MG63 (cell line): Measurements from ENCODE around the gene CBX8. TPM values are rescaled to one million over a fixed set of nuclear protein-coding genes. Genes with fewer than 3 reads are reported as not detected.
"Not testable (repeated sequence)": the region's sequence is repeated elsewhere in the genome, so short reads cannot be mapped to it uniquely, and the experiment has no call there.

Experiments used
- DNase-seq: peaks from one replicate; pipeline ENCODE4 v3.0.0-alpha.2; 2020
- H3K27me3 ChIP-seq: fragments of 250-450 bp; sonication (Bioruptor Pico); 2 replicates; pipeline ENCODE4 v1.5.1; 2020; ENCODE audit warnings: mild to moderate bottlenecking, moderate library complexity
- H3K36me3 ChIP-seq: fragments of 250-450 bp; sonication (Bioruptor Pico); 2 replicates; pipeline ENCODE4 v1.5.1; 2020; ENCODE audit warnings: mild to moderate bottlenecking, moderate library complexity
- H3K4me3 ChIP-seq: fragments of 250-450 bp; sonication (Bioruptor Pico); 2 replicates; pipeline ENCODE4 v1.5.1; 2020; ENCODE audit warnings: mild to moderate bottlenecking, moderate library complexity
- H3K9me3 ChIP-seq: fragments of 250-450 bp; sonication (Bioruptor Pico); 2 replicates; pipeline ENCODE4 v1.5.1; 2020; ENCODE audit warnings: mild to moderate bottlenecking, moderate library complexity
- total RNA-seq: library from RNA; depleted of rRNA; stranded (reverse); fragments of >200 nt; shearing (Covaris generic); gene quantifications from 2 replicates; pipeline ENCODE4 v1.2.3, GENCODE V29; 2014; ENCODE audit warnings: low replicate concordance

The CBX8 gene
- total RNA-seq, 1 experiment from 2014 or later, result 15.7 TPM

- DNase-seq, result no peak
These were observed 36.5 kb downstream of the CBX8 start for GRCh38 chr17:79760197-79760906.

GRCh38 chr17:79758271-79758670 is 38.6 kb downstream of the CBX8 start:
- Histone ChIP-seq H3K27me3 (peaks cover 4% of the 10 kb centered on the region; the same call in 1 of the 2 replicates), H3K4me3 (no peak overlapping the region), H3K36me3 (no peaks in the 10 kb centered on the region), H3K9me3 (no peaks in the 10 kb centered on the region)
- DNase-seq, result no peak

More at GRCh38 chr17:79760197-79760906, 36.5 kb downstream of the CBX8 start:
- Histone ChIP-seq H3K4me3 (no peak overlapping the region), H3K27me3 (no peaks in the 10 kb centered on the region; the same call in 1 of the 2 replicates), H3K36me3 (no peaks in the 10 kb centered on the region), H3K9me3 (no peaks in the 10 kb centered on the region)

GRCh38 chr17:79757140-79757745 is 39.6 kb downstream of the CBX8 start:
- Histone ChIP-seq H3K9me3 (no peaks in the 10 kb centered on the region), H3K36me3 (no peaks in the 10 kb centered on the region), H3K27me3 (peaks cover 4% of the 10 kb centered on the region; the same call in 1 of the 2 replicates), H3K4me3 (no peak overlapping the region)
- DNase-seq, result no peak

GRCh38 chr17:79755591-79755990 is 41.3 kb downstream of the CBX8 start:
- Histone ChIP-seq H3K9me3 (no peaks in the 10 kb centered on the region), H3K36me3 (no peaks in the 10 kb centered on the region), H3K4me3 (no peak overlapping the region), H3K27me3 (peaks cover 4% of the 10 kb centered on the region)
- DNase-seq, result no peak

GRCh38 chr17:79754903-79755302 is 42.0 kb downstream of the CBX8 start:
- H3K4me3 ChIP-seq, H3K27me3 ChIP-seq, DNase-seq, H3K9me3 ChIP-seq, H3K36me3 ChIP-seq: not testable (repeated sequence)

- Histone ChIP-seq H3K9me3 (no peaks in the 10 kb centered on the region), H3K27me3 (peaks cover 4% of the 10 kb centered on the region), H3K4me3 (no peak overlapping the region), H3K36me3 (no peaks in the 10 kb centered on the region)
- no peak for DNase-seq
These were observed 42.5 kb downstream of the CBX8 start for GRCh38 chr17:79754370-79754769.

- Histone ChIP-seq H3K27me3 (peaks cover 4% of the 10 kb centered on the region), H3K9me3 (no peaks in the 10 kb centered on the region)
These were observed 44.7 kb downstream of the CBX8 start for GRCh38 chr17:79752175-79752574.

GRCh38 chr17:79750650-79751545 is 46.0 kb downstream of the CBX8 start:
- Histone ChIP-seq H3K9me3 (no peaks in the 10 kb centered on the region), H3K27me3 (peaks cover 4% of the 10 kb centered on the region; the same call in 1 of the 2 replicates)

More at GRCh38 chr17:79752175-79752574, 44.7 kb downstream of the CBX8 start:
- DNase-seq, result no peak
- Histone ChIP-seq H3K4me3 (no peak overlapping the region), H3K36me3 (no peaks in the 10 kb centered on the region)

GRCh38 chr17:79749958-79750357 is 46.9 kb downstream of the CBX8 start:
- H3K27me3 ChIP-seq, result peaks cover 4% of the 10 kb centered on the region; the same call in 1 of the 2 replicates
- no peak overlapping the region for H3K4me3 ChIP-seq
- DNase-seq, result no peak
- no peaks in the 10 kb centered on the region for H3K9me3 ChIP-seq
- H3K36me3 ChIP-seq, result no peaks in the 10 kb centered on the region

More at GRCh38 chr17:79750650-79751545, 46.0 kb downstream of the CBX8 start:
- Histone ChIP-seq H3K4me3 (no peak overlapping the region), H3K36me3 (no peaks in the 10 kb centered on the region)
- DNase-seq, result no peak

GRCh38 chr17:79749156-79749815 is 47.6 kb downstream of the CBX8 start:
- peak; percentile 27 for DNase-seq
- no peaks in the 10 kb centered on the region for H3K9me3 ChIP-seq
- H3K36me3 ChIP-seq, result no peaks in the 10 kb centered on the region
- no peak overlapping the region for H3K4me3 ChIP-seq
- H3K27me3 ChIP-seq, result peaks cover 4% of the 10 kb centered on the region; the same call in 1 of the 2 replicates

GRCh38 chr17:79748295-79749099 is 48.4 kb downstream of the CBX8 start:
- no peak for DNase-seq
- H3K27me3 ChIP-seq, result peaks cover 2% of the 10 kb centered on the region; the same call in 1 of the 2 replicates

GRCh38 chr17:79747508-79748294 is 49.2 kb downstream of the CBX8 start:
- H3K36me3 ChIP-seq, result no peaks in the 10 kb centered on the region
- no peak for DNase-seq
- H3K27me3 ChIP-seq, result no peaks in the 10 kb centered on the region; the same call in 1 of the 2 replicates
- no peaks in the 10 kb centered on the region for H3K9me3 ChIP-seq
- H3K4me3 ChIP-seq, result no peak overlapping the region

More at GRCh38 chr17:79748295-79749099, 48.4 kb downstream of the CBX8 start:
- H3K9me3 ChIP-seq, result no peaks in the 10 kb centered on the region
- no peaks in the 10 kb centered on the region for H3K36me3 ChIP-seq
- H3K4me3 ChIP-seq, result no peak overlapping the region

- DNase-seq, result no peak
- Histone ChIP-seq H3K9me3 (no peaks in the 10 kb centered on the region), H3K27me3 (no peaks in the 10 kb centered on the region; the same call in 1 of the 2 replicates), H3K36me3 (no peaks in the 10 kb centered on the region), H3K4me3 (no peak overlapping the region)
These were observed 49.9 kb downstream of the CBX8 start for GRCh38 chr17:79746889-79747507.

GRCh38 chr17:79745641-79746105 is 51.2 kb downstream of the CBX8 start:
- Histone ChIP-seq H3K36me3 (no peaks in the 10 kb centered on the region), H3K27me3 (peaks cover 7% of the 10 kb centered on the region)

More at GRCh38 chr17:79745641-79746105, 51.2 kb downstream of the CBX8 start:
- H3K4me3 ChIP-seq, result no peak overlapping the region
- no peaks in the 10 kb centered on the region for H3K9me3 ChIP-seq
- no peak for DNase-seq
